Endothelial cell (in vitro differentiated cells): ENCODE data around the gene FBXL13. TPM values are rescaled to one million over a fixed set of nuclear protein-coding genes. Genes with fewer than 3 reads are reported as not detected.

Experiments used
- DNase-seq: peaks from one replicate; pipeline ENCODE4 v3.0.0; 2021; ENCODE audit warnings: low spot score
- H3K27ac Mint-ChIP-seq: one replicate; pipeline ENCODE4 v1.8.0; 2021; ENCODE audit warnings: mixed read lengths, inconsistent platforms; ENCODE audit not compliant: unreplicated experiment
- H3K27me3 Mint-ChIP-seq: one replicate; pipeline ENCODE4 v1.8.0; 2021; ENCODE audit warnings: mild to moderate bottlenecking, moderate library complexity, mixed read lengths, inconsistent platforms; ENCODE audit not compliant: unreplicated experiment
- H3K36me3 Mint-ChIP-seq: one replicate; pipeline ENCODE4 v1.8.0; 2021; ENCODE audit warnings: mild to moderate bottlenecking, low read depth, mixed read lengths, inconsistent platforms; ENCODE audit not compliant: unreplicated experiment
- H3K4me1 Mint-ChIP-seq: one replicate; pipeline ENCODE4 v1.8.0; 2021; ENCODE audit warnings: mild to moderate bottlenecking, mixed read lengths, inconsistent platforms; ENCODE audit not compliant: unreplicated experiment
- H3K4me3 Mint-ChIP-seq: one replicate; pipeline ENCODE4 v1.8.0; 2021; ENCODE audit warnings: mild to moderate bottlenecking, mixed read lengths, inconsistent platforms; ENCODE audit not compliant: unreplicated experiment
- H3K9me3 Mint-ChIP-seq: one replicate; pipeline ENCODE4 v1.8.0; 2021; ENCODE audit warnings: mixed read lengths, inconsistent platforms; ENCODE audit not compliant: unreplicated experiment
- CTCF ChIP-seq: fragments of 200-600 bp; sonication (generic); IDR thresholded peaks from one replicate; pipeline ENCODE4 v1.5.0; 2021; ENCODE audit warnings: antibody characterized with exemption; ENCODE audit not compliant: unreplicated experiment
- total RNA-seq: library from RNA; stranded (reverse); fragmentation: NEBNext Ultra II Directional; extraction: Animal tissue kit (Norgen Biotek cat#: 25700); gene quantifications from one replicate; pipeline ENCODE4 v1.2.1, GENCODE V29; 2021; ENCODE audit not compliant: unreplicated experiment

Gene FBXL13
- total RNA-seq, 1 donor from 2014 or later = 3.4 TPM

- H3K9me3 Mint-ChIP-seq = no peaks in the 10 kb centered on the region
- H3K4me1 Mint-ChIP-seq = peaks cover 3% of the 10 kb centered on the region
- DNase-seq = no peak
- no peak overlapping the region for H3K27ac Mint-ChIP-seq
- no peak overlapping the region for H3K4me3 Mint-ChIP-seq
- H3K27me3 Mint-ChIP-seq = peaks cover 1% of the 10 kb centered on the region
- no peaks in the 10 kb centered on the region for H3K36me3 Mint-ChIP-seq
- no peak for TF ChIP-seq CTCF
Observed at GRCh38 chr7:102869195-102869594, 205.4 kb downstream of the FBXL13 start.

GRCh38 chr7:102866535-102867215 is 207.9 kb downstream of the FBXL13 start:
- Mint-ChIP-seq H3K27me3 (peaks cover 1% of the 10 kb centered on the region), H3K9me3 (no peaks in the 10 kb centered on the region), H3K27ac (no peak overlapping the region), H3K4me1 (peaks cover 3% of the 10 kb centered on the region), H3K36me3 (no peaks in the 10 kb centered on the region), H3K4me3 (no peak overlapping the region)
- no peak for TF ChIP-seq CTCF
- no peak for DNase-seq

- peaks cover 3% of the 10 kb centered on the region for H3K4me1 Mint-ChIP-seq
- no peaks in the 10 kb centered on the region for H3K9me3 Mint-ChIP-seq
- H3K27me3 Mint-ChIP-seq = peaks cover 1% of the 10 kb centered on the region
- no peak overlapping the region for H3K4me3 Mint-ChIP-seq
- no peak overlapping the region for H3K27ac Mint-ChIP-seq
- no peaks in the 10 kb centered on the region for H3K36me3 Mint-ChIP-seq
- no peak for DNase-seq
- no peak for TF ChIP-seq CTCF
Observed at GRCh38 chr7:102864958-102865357, 209.6 kb downstream of the FBXL13 start.

GRCh38 chr7:102860351-102860811 is 214.2 kb downstream of the FBXL13 start:
- Mint-ChIP-seq H3K27ac (no peak overlapping the region), H3K4me3 (no peak overlapping the region), H3K36me3 (no peaks in the 10 kb centered on the region), H3K27me3 (no peaks in the 10 kb centered on the region), H3K9me3 (no peaks in the 10 kb centered on the region), H3K4me1 (no peaks in the 10 kb centered on the region)
- TF ChIP-seq CTCF = no peak
- no peak for DNase-seq

- no peak for DNase-seq
- TF ChIP-seq CTCF = no peak
- Mint-ChIP-seq H3K4me1 (no peaks in the 10 kb centered on the region), H3K27ac (no peak overlapping the region), H3K27me3 (no peaks in the 10 kb centered on the region), H3K36me3 (no peaks in the 10 kb centered on the region), H3K4me3 (no peak overlapping the region), H3K9me3 (no peaks in the 10 kb centered on the region)
Observed at GRCh38 chr7:102859799-102860125, 214.8 kb downstream of the FBXL13 start.
